Kidney (tissue), 22 donors: Measurements from ENCODE around the gene SNTA1. TPM values are rescaled to one million over a fixed set of nuclear protein-coding genes. Genes with fewer than 3 reads are reported as not detected.

Experiments used
- DNase-seq, 5 donors: peaks; one replicate each; pipeline ENCODE4 v3.0.0-alpha.2; 2013 to 2020
- FAIRE-seq: peaks from 2 replicates; lab custom pipeline; 2012; peaks lifted over from hg19 to GRCh38; lab: Jason Lieb, UNC
- H3K27ac ChIP-seq, 2 donors: one replicate each; pipeline ENCODE4 v1.7.0; 2013; ENCODE audit warnings: low read depth in 2 of 2, low read length in 2 of 2, inconsistent platforms in 1 of 2
- H3K27me3 ChIP-seq: one replicate; pipeline ENCODE4 v1.7.1; 2013; ENCODE audit warnings: low read length, inconsistent platforms; ENCODE audit not compliant: control insufficient read depth, insufficient read depth
- H3K36me3 ChIP-seq, 3 donors: one replicate each; pipeline versions ENCODE4 v1.7.0 to v1.7.1; 2013; ENCODE audit warnings: low read length in 3 of 3, control low read depth in 1 of 3, inconsistent platforms in 1 of 3; ENCODE audit not compliant: insufficient read depth in 3 of 3, control insufficient read depth in 2 of 3
- H3K4me1 ChIP-seq, 3 donors: one replicate each; pipeline versions ENCODE4 v1.7.0 to v1.7.1; 2013; ENCODE audit warnings: low read length in 3 of 3, inconsistent platforms in 1 of 3, low read depth in 1 of 3; ENCODE audit not compliant: control insufficient read depth in 2 of 3, insufficient read depth in 2 of 3
- H3K4me3 ChIP-seq, 3 donors: one replicate each; pipeline versions ENCODE4 v1.7.0 to v1.8.1; 2013; ENCODE audit warnings: low read length in 3 of 3, control low read depth in 1 of 3, inconsistent platforms in 1 of 3
- H3K9ac ChIP-seq, 3 donors: one replicate each; pipeline versions ENCODE4 v1.7.0 to v1.7.1; 2013; ENCODE audit warnings: low read length in 3 of 3, control low read depth in 1 of 3, inconsistent platforms in 1 of 3
- H3K9me3 ChIP-seq, 3 donors: one replicate each; pipeline versions ENCODE4 v1.7.0 to v1.7.1; 2013; ENCODE audit warnings: low read length in 3 of 3, control low read depth in 1 of 3, inconsistent platforms in 1 of 3; ENCODE audit not compliant: control insufficient read depth in 2 of 3, insufficient read depth in 1 of 3
- CTCF ChIP-seq: IDR thresholded peaks from 3 replicates; pipeline ENCODE4 v1.5.1; 2012; ENCODE audit warnings: mild to moderate bottlenecking, moderate library complexity, borderline replicate concordance; ENCODE audit not compliant: insufficient read depth; ENCODE audit errors: extremely low read depth
- intact Hi-C: fragments of 100-400 bp; cut with DNase I; formaldehyde crosslinking; loops from one replicate; pipeline ENCODE4 v1.11.1; 2022
- long read RNA-seq, 10 donors: library from polyadenylated mRNA in 1 of 10; unstranded in 1 of 10; transcript quantifications; one replicate each; pipeline ENCODE4 v2.0.0 and lab custom pipeline, GENCODE V29; 2021 to 2026
- polyA plus RNA-seq: library from polyadenylated mRNA; stranded (reverse); fragments of 350-450 nt; fragmentation: Illumina TruSeq; extraction: RNeasy Lipid Tissue Mini Kit (QIAGEN cat#74804); gene quantifications from one replicate; pipeline ENCODE4 v1.2.3, GENCODE V29; 2014; ENCODE audit warnings: low read depth, low replicate concordance; ENCODE audit not compliant: insufficient read depth
- total RNA-seq: library from RNA; stranded (reverse); fragmentation: NEBNext Ultra II Directional; extraction: Animal tissue kit (Norgen Biotek cat#: 25700); gene quantifications from one replicate; pipeline ENCODE4 v1.2.1, GENCODE V29; 2021
- donor health status: control.
- donor health status: control.
- donor health status: control.
- donor health status: control.
- donor health status: control.
- donor health status: DM: yes; HTN: yes; CAD: no.
- donor health status: Normal renal cell carcinoma (clear cell type).

SNTA1 gene
- total RNA-seq (12.2 TPM), polyA plus RNA-seq (53.6 TPM)
- long read RNA-seq, donor 1, partial matches to known transcripts = 0 of 4 reads
- long read RNA-seq, donor 1, other reads (novel, unspliced or antisense) = 0 of 4 reads
- long read RNA-seq, donor 2, transcript SNTA1-201 (8 exons, 2,342 nt) = major isoform, 6 of 6 reads
- long read RNA-seq, donor 2, partial matches to known transcripts = 0 of 6 reads
- long read RNA-seq, donor 2, other reads (novel, unspliced or antisense) = 0 of 6 reads
- long read RNA-seq, donor 3, partial matches to known transcripts = 0 of 4 reads
- long read RNA-seq, donor 3, other reads (novel, unspliced or antisense) = 0 of 4 reads
- long read RNA-seq, donor 4, partial matches to known transcripts = 0 of 1 reads
- long read RNA-seq, donor 4, other reads (novel, unspliced or antisense) = 0 of 1 reads
- long read RNA-seq, donor 5 = 0 reads
- long read RNA-seq, donor 6, partial matches to known transcripts = 5 of 9 reads
- long read RNA-seq, donor 6, other reads (novel, unspliced or antisense) = 0 of 9 reads
- long read RNA-seq, donor 7, transcript SNTA1-201 (8 exons, 2,342 nt) = major isoform, 21 of 27 reads
- long read RNA-seq, donor 7, partial matches to known transcripts = 5 of 27 reads
- long read RNA-seq, donor 7, other reads (novel, unspliced or antisense) = 1 of 27 reads
- long read RNA-seq, donor 8, transcript SNTA1-201 (8 exons, 2,342 nt) = major isoform, 5 of 5 reads
- long read RNA-seq, donor 8, partial matches to known transcripts = 0 of 5 reads
- long read RNA-seq, donor 8, other reads (novel, unspliced or antisense) = 0 of 5 reads
- long read RNA-seq, donor 9, partial matches to known transcripts = 0 of 2 reads
- long read RNA-seq, donor 9, other reads (novel, unspliced or antisense) = 0 of 2 reads
- long read RNA-seq, donor 10, partial matches to known transcripts = 6 of 7 reads
- long read RNA-seq, donor 10, other reads (novel, unspliced or antisense) = 0 of 7 reads

GRCh38 chr20:33443512-33444239 lies at the start of gene SNTA1:
Gene SNTA1 (minus strand): TSS chr20:33443763. CDS start chr20:33443620, 143 bp downstream.
- Histone ChIP-seq H3K27me3 (no peaks in the 10 kb centered on the region), H3K36me3 (no peaks in the 10 kb centered on the region), H3K9ac (peak within 1 kb of the TSS; percentile 32 to 62 (median 55)), H3K27ac (peak within 1 kb of the TSS; percentile 20 to 51), H3K4me1 (peaks cover 0 to 15% (median 10%) of the 10 kb centered on the region in 3 donors), H3K9me3 (no peaks in the 10 kb centered on the region), H3K4me3 (peak within 1 kb of the TSS; percentile 77 to 83 (median 82))
- no peak for TF ChIP-seq CTCF
- intact Hi-C loops = no loop called here
- peak; percentile 83 to 96 (median 93) for DNase-seq
- FAIRE-seq = no peak

- H3K27ac ChIP-seq = no peak overlapping the region
- H3K9me3 ChIP-seq = no peaks in the 10 kb centered on the region
- TF ChIP-seq CTCF = no peak
- H3K4me3 ChIP-seq = peak overlapping the region; percentile 73 to 91 (median 78)
- FAIRE-seq (no peak), DNase-seq (peak in 2 of 5 donors; percentile 17 to 30)
- peaks cover 0 to 4% (median 0%) of the 10 kb centered on the region in 3 donors for H3K4me1 ChIP-seq
- H3K9ac ChIP-seq = peak overlapping the region; percentile 60 to 89 (median 80)
- no peaks in the 10 kb centered on the region for H3K27me3 ChIP-seq
- H3K36me3 ChIP-seq = no peaks in the 10 kb centered on the region
- intact Hi-C loops = no loop called here
Observed at GRCh38 chr20:33490934-33491656, 47.5 kb upstream of the SNTA1 start.
